AG09309 (cell line): Measurements from ENCODE around the gene ADAM17.

ENCODE experiments used
- DNase-seq: peaks from one replicate; pipeline ENCODE4 v3.0.0-alpha.2; 2010; ENCODE audit warnings: low read depth
- H3K4me3 ChIP-seq: 2 replicates; pipeline ENCODE4 v1.5.1; 2011; ENCODE audit warnings: mild to moderate bottlenecking, low read depth, low read length, moderate library complexity; ENCODE audit not compliant: control insufficient read depth
- CTCF ChIP-seq: IDR thresholded peaks from 2 replicates; pipeline ENCODE4 v1.5.1; 2011; ENCODE audit warnings: mild to moderate bottlenecking, low read depth, low read length, inconsistent platforms; ENCODE audit not compliant: insufficient read depth, control insufficient read depth; ENCODE audit errors: missing control alignments

ADAM17 gene

GRCh38 chr2:9582624-9583023 is 27.0 kb upstream of the ADAM17 start:
- no peak overlapping the region for H3K4me3 ChIP-seq
- no peak for DNase-seq
- no peak for TF ChIP-seq CTCF

- H3K4me3 ChIP-seq, result no peak overlapping the region
- DNase-seq, result no peak
- no peak for TF ChIP-seq CTCF
Observed at GRCh38 chr2:9578467-9579235, 23.0 kb upstream of the ADAM17 start.

- no peak for DNase-seq
- no peak for TF ChIP-seq CTCF
- no peak overlapping the region for H3K4me3 ChIP-seq
Observed at GRCh38 chr2:9574331-9574730, 18.7 kb upstream of the ADAM17 start.

GRCh38 chr2:9573840-9574239 is 18.2 kb upstream of the ADAM17 start:
- DNase-seq, result no peak
- TF ChIP-seq CTCF, result no peak
- H3K4me3 ChIP-seq, result no peak overlapping the region

GRCh38 chr2:9573013-9573720 is 17.5 kb upstream of the ADAM17 start:
- no peak for DNase-seq
- TF ChIP-seq CTCF, result no peak

GRCh38 chr2:9570182-9571060 is 14.8 kb upstream of the ADAM17 start:
- TF ChIP-seq CTCF, result peak; percentile 13
- no peak for DNase-seq
- no peak overlapping the region for H3K4me3 ChIP-seq

More at GRCh38 chr2:9573013-9573720, 17.5 kb upstream of the ADAM17 start:
- H3K4me3 ChIP-seq, result no peak overlapping the region
